COR-L47 (cell line): Measurements from ENCODE around the gene ABCG5.

Source experiments
- DNase-seq: peaks from one replicate; lab custom pipeline; 2025; lab: John Stamatoyannopoulos, UW

The ABCG5 gene

GRCh38 chr2:43806719-43807031 is 32.0 kb downstream of the ABCG5 start:
- DNase-seq, result no peak

GRCh38 chr2:43803113-43803512 is 35.5 kb downstream of the ABCG5 start:
- DNase-seq, result no peak

DNA sequence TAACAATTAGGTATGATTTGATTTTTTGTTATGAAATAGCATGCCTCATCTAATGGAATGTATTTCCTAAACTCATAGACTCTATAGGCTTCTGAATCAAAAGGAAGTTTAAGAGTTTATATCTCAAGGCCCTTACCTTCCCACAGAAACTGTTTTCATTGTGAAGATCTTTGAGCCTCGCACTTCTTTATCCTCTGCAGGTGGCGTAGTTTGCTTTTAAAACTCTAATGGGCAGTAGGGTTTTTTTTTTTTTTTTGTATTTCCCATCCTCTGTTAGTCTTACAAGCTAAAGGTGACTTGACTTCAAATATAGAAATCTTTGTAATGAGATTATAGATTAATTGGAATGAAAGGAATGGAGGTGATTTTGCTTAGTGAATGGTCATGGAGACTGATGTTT is 36.5 kb downstream of the ABCG5 start:
- DNase-seq, result no peak

- no peak for DNase-seq
These were observed 37.7 kb downstream of the ABCG5 start for GRCh38 chr2:43800894-43801293.

DNA sequence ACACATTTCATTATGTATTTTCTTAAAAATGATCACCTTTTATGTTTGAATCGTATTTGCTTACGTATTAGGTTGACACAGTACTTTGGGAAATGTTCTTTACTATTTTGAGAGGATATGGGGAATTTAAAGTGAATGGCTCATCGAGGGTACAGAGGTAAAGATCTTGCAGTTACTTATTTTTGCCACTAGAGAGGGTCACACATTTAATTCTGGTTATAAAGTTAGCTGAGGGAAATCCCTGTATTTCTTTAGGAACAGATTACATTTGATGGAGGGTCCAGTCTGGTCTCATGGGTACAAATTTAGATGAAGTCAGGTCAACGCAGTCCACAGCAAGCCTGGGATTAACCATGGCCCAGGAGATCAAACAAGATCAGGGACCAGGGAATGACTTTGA is 40.3 kb downstream of the ABCG5 start:
- no peak for DNase-seq

GRCh38 chr2:43796206-43796605 is 42.4 kb downstream of the ABCG5 start:
- DNase-seq, result no peak

GRCh38 chr2:43794956-43795355 is 43.7 kb downstream of the ABCG5 start:
- no peak for DNase-seq

GRCh38 chr2:43792653-43793052 is 46.0 kb downstream of the ABCG5 start:
- no peak for DNase-seq

DNA sequence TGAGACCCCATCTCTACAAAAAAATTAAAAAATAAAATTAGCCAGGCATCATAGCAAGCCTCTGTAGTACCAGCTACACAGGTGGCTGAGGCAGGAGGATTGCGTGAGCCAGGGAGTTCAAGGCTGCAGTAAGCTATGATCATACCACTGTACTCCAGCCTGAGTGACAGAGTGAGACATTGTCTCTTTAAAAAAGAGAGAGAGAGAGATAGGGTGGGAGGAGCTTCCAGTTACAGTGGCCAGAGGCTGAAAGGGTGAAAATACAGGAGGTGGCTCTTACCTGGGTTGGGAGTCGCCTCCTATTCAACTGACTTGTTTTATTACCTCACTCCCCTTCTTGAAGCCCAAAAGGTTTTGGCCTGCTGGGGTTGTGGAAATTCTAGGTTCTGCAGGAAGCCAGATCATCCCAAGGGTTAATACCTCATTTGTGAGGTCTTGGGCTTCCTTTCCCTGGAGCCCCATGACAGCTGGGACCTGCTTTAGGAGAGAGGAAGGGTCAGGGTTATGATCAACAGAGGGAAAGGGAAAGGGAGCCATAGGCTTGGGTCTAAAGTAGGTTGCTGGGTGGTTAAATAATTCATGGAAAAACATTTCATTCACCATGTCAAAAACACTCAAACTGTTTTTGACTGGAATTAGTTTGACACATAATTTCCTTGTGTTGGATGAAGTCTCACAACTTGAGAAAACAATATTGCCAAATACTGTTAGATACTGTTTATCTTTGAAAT is 47.4 kb downstream of the ABCG5 start:
- no peak for DNase-seq

DNA sequence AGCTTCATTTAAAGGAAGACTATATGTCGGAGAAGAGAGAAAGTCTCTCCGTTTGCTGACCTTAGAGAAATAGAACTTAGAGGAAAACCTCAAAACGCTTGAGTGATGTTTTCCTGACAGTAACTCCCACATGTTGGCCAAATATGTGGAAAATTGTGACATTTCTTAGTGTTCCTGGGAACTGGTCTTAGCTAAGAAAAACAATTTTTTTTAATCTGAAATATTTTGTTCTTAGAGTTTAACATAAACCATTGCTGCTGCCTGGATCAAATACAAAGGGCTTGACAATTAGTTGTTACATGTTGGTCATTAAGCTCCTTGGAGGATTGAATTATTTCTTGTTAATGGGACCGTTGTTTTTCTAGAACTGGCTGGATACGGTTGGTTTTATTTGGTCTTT is 48.5 kb downstream of the ABCG5 start:
- no peak for DNase-seq

DNA sequence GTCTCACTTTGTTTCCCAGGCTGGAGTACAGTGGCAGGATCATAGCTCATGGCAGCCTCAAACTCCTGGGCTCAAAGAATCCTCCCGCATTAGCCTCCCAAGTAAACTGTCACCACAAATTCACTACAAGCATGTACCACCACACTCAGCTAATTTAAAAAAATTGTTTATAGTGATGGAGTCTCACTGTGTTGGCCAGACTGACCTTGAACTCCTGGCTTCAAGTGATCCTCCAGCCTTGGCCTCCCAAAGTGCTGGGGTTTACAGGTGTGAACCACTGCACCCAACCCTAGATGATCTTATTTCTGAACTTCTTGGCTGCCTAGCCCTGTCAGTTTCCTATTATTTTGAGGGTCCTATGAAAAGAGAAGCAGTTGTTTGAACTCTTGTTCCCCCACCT is 50.0 kb downstream of the ABCG5 start:
- DNase-seq, result no peak

- no peak for DNase-seq
These were observed 50.7 kb downstream of the ABCG5 start for GRCh38 chr2:43787895-43788294.

- DNase-seq, result no peak
These were observed 60.4 kb downstream of the ABCG5 start for GRCh38 chr2:43778233-43778632.

GRCh38 chr2:43777306-43777926 is 61.2 kb downstream of the ABCG5 start:
- DNase-seq, result no peak

GRCh38 chr2:43776324-43776723 is 62.3 kb downstream of the ABCG5 start:
- no peak for DNase-seq

- DNase-seq, result no peak
These were observed 64.0 kb downstream of the ABCG5 start for GRCh38 chr2:43774617-43775016.

DNA sequence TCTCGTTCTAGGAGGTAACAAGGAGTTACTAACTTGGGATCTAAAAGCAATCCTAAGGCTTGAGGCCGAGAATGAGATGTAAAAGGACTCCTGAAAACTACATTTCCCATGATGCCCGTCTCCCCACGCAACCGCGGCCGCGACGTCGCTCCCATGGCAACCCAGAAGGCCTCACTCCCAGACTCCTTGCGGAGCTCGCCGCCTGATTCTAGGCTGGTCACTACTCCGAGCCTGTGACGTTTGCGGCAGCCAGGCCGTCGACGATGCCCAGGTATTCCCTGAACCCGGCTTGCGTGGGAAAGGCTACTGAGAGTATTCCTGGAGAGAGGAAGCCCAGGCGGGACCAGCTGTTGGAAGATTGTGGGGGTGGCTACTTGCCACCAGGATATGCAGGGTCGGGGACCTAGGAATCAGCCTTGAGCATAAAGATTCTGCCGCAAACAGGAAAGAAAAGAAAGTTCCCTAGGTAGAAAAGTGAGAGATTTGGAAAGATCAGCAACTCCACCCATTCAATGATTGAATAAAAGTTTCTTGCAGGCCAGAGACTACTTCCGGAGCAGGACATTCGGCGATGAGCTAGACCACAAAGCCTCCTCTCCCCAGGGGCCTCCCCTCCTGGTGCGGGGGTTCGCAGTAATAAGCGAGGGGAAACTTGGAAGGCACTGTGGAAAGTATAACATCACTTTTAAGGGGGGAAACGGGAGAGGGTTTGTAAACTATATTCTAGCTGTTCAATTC is 64.6 kb downstream of the ABCG5 start, which contains the start of gene DYNC2LI1:
Gene DYNC2LI1, plus strand, starts transcription at position 164 of the 738 bp plus-strand sequence. Its CDS starts 100 bp downstream, at position 264.
- DNase-seq, result peak; percentile 82

- no peak for DNase-seq
These were observed 72.6 kb downstream of the ABCG5 start for GRCh38 chr2:43766006-43766405.

DNA sequence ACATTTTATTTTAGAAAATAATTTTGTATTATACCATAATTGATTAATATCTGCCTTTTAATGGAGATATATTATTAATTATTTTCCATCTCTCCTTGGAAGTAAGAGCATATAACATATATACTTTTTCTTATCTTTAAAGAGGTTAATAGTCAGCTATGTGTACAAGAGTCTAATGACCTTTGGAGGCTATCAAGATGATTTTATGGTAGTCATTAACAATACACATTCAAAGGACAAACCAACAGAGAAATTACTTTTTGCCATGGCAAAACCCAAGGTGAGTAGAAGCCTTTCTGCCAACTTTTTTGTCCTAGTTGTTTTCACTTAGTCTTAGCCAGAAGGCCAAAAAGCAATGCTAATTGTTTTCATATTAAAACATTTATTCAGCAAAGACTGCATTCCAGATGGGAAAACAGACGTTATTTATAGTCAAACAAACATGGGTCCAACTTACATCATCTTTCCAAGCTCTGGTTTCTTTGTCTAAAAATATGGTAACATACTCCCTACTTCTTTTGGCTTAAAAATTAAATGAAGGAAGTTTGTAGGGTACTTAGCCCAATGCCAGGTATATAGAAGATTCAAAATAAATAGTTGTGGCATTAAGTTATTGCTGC is 74.4 kb downstream of the ABCG5 start:
- no peak for DNase-seq

GRCh38 chr2:43763091-43763490 is 75.5 kb downstream of the ABCG5 start:
- DNase-seq, result no peak
